Measurements from ENCODE around the gene COX19.

Gene COX19

GRCh38 chr7:990933-991728 is 15.8 kb upstream of the COX19 start:
- no peak for DNase-seq

- no peak for DNase-seq
Measured at GRCh38 chr7:990352-990932, 15.1 kb upstream of the COX19 start.

- no peak for DNase-seq
Measured at GRCh38 chr7:988963-989529, 13.7 kb upstream of the COX19 start.

GRCh38 chr7:988426-988911 is 13.1 kb upstream of the COX19 start:
- DNase-seq: no peak

- no peak for DNase-seq
Measured at GRCh38 chr7:987909-988308, 12.6 kb upstream of the COX19 start.

- DNase-seq: no peak
Measured at GRCh38 chr7:986766-987751, 11.7 kb upstream of the COX19 start.

- DNase-seq: no peak
Measured at GRCh38 chr7:985915-986741, 10.8 kb upstream of the COX19 start.

- no peak for DNase-seq
Measured at GRCh38 chr7:985127-985416, 9.7 kb upstream of the COX19 start.

- no peak for DNase-seq
Measured at GRCh38 chr7:984361-985126, 9.2 kb upstream of the COX19 start.

GRCh38 chr7:983616-984071 is 8.3 kb upstream of the COX19 start:
- no peak for DNase-seq

GRCh38 chr7:983004-983615 is 7.8 kb upstream of the COX19 start, which contains the start of gene CYP2W1:
CYP2W1 (plus strand) TSS chr7:983181; CDS start chr7:983212, 31 bp downstream.
- no peak for DNase-seq

- no peak for DNase-seq
Measured at GRCh38 chr7:982511-983003, 7.2 kb upstream of the COX19 start.

- DNase-seq: no peak
Measured at GRCh38 chr7:981793-982510, 6.6 kb upstream of the COX19 start.

GRCh38 chr7:979886-980571 is 4.7 kb upstream of the COX19 start:
- DNase-seq: no peak

- DNase-seq: no peak
Measured at GRCh38 chr7:979151-979550, 3.8 kb upstream of the COX19 start.

GRCh38 chr7:978416-979091 is 3.2 kb upstream of the COX19 start:
- DNase-seq: no peak

- no peak for DNase-seq
Measured at GRCh38 chr7:978049-978346, 2.6 kb upstream of the COX19 start.

- no peak for DNase-seq
Measured at GRCh38 chr7:977326-978048, 2.1 kb upstream of the COX19 start.

All from CD4-positive, alpha-beta T cell treated with Interleukin-1 beta for 1 hour (primary cell).